Duodenal mucosa (tissue), 2 donors: ENCODE results near the gene SFT2D1.

Source experiments
- H3K27ac ChIP-seq: one replicate; pipeline ENCODE4 v1.7.0; 2013; ENCODE audit warnings: low read depth, low read length
- H3K27me3 ChIP-seq, 2 donors: one replicate each; pipeline ENCODE4 v1.7.0; 2013; ENCODE audit warnings: low read length in 2 of 2, control low read depth in 1 of 2; ENCODE audit not compliant: insufficient read depth in 2 of 2, control insufficient read depth in 1 of 2
- H3K36me3 ChIP-seq, 2 donors: one replicate each; pipeline ENCODE4 v1.7.0; 2013; ENCODE audit warnings: low read length in 2 of 2, control low read depth in 1 of 2; ENCODE audit not compliant: insufficient read depth in 2 of 2, control insufficient read depth in 1 of 2
- H3K4me1 ChIP-seq, 2 donors: one replicate each; pipeline ENCODE4 v1.7.0; 2013; ENCODE audit warnings: low read length in 2 of 2, control low read depth in 1 of 2; ENCODE audit not compliant: insufficient read depth in 2 of 2, control insufficient read depth in 1 of 2
- H3K4me3 ChIP-seq, 2 donors: one replicate each; pipeline ENCODE4 v1.7.0; 2013; ENCODE audit warnings: low read length in 2 of 2, low read depth in 1 of 2
- H3K9ac ChIP-seq, 2 donors: one replicate each; pipeline ENCODE4 v1.7.0; 2013; ENCODE audit warnings: low read length in 2 of 2, low read depth in 1 of 2
- H3K9me3 ChIP-seq, 2 donors: one replicate each; pipeline ENCODE4 v1.7.0; 2013; ENCODE audit warnings: low read length in 2 of 2, control low read depth in 1 of 2; ENCODE audit not compliant: control insufficient read depth in 1 of 2

The SFT2D1 gene

GRCh38 chr6:166381733-166382499 is 39.6 kb upstream of the SFT2D1 start:
- Histone ChIP-seq H3K9ac (peak overlapping the region; percentile 68 to 99), H3K36me3 (no peaks in the 10 kb centered on the region), H3K4me3 (peak overlapping the region; percentile 85 to 91), H3K4me1 (peaks cover 3 to 11% of the 10 kb centered on the region in 2 donors), H3K27ac (peak overlapping the region; percentile 93), H3K27me3 (no peaks in the 10 kb centered on the region), H3K9me3 (no peaks in the 10 kb centered on the region)

DNA sequence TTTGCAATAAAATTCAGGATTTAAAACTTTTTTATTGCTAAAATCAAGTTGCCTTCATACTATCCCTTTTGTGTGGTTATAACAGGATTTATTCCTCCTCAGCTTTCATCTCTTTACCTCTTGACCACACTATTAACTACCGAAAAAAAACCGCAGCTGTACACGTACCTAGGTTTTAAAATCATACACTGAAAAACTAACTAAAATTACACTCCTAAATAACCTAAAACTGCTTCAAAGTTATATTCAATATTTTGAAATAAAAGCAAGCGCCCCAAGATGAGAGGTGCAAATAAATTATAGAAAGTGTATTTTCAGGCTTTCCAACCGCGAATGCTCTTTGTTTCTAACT is 39.0 kb upstream of the SFT2D1 start:
- H3K27ac ChIP-seq: peak overlapping the region; percentile 47
- H3K9me3 ChIP-seq: no peaks in the 10 kb centered on the region
- H3K4me3 ChIP-seq: peak overlapping the region; percentile 85 to 91
- peak overlapping the region; percentile 68 to 99 for H3K9ac ChIP-seq
- peaks cover 3 to 11% of the 10 kb centered on the region in 2 donors for H3K4me1 ChIP-seq
- H3K36me3 ChIP-seq: no peaks in the 10 kb centered on the region
- H3K27me3 ChIP-seq: no peaks in the 10 kb centered on the region

- no peak overlapping the region for H3K27ac ChIP-seq
- H3K36me3 ChIP-seq: no peaks in the 10 kb centered on the region
- peaks cover 3 to 11% of the 10 kb centered on the region in 2 donors for H3K4me1 ChIP-seq
- H3K27me3 ChIP-seq: no peaks in the 10 kb centered on the region
- H3K9me3 ChIP-seq: no peaks in the 10 kb centered on the region
- no peak overlapping the region for H3K9ac ChIP-seq
- no peak overlapping the region for H3K4me3 ChIP-seq
These were observed 37.5 kb upstream of the SFT2D1 start for GRCh38 chr6:166379800-166380199.

GRCh38 chr6:166379103-166379586 is 36.8 kb upstream of the SFT2D1 start:
- no peaks in the 10 kb centered on the region for H3K27me3 ChIP-seq
- H3K4me3 ChIP-seq: no peak overlapping the region
- no peaks in the 10 kb centered on the region for H3K9me3 ChIP-seq
- no peak overlapping the region for H3K27ac ChIP-seq
- H3K36me3 ChIP-seq: no peaks in the 10 kb centered on the region
- H3K9ac ChIP-seq: no peak overlapping the region
- peaks cover 3 to 11% of the 10 kb centered on the region in 2 donors for H3K4me1 ChIP-seq

- Histone ChIP-seq H3K4me1 (peaks cover 3 to 11% of the 10 kb centered on the region in 2 donors), H3K4me3 (no peak overlapping the region), H3K27me3 (no peaks in the 10 kb centered on the region), H3K27ac (no peak overlapping the region), H3K9me3 (no peaks in the 10 kb centered on the region), H3K36me3 (no peaks in the 10 kb centered on the region), H3K9ac (no peak overlapping the region)
These were observed 35.4 kb upstream of the SFT2D1 start for GRCh38 chr6:166377721-166378120.

- no peak overlapping the region for H3K9ac ChIP-seq
- peaks cover 0 to 7% of the 10 kb centered on the region in 2 donors for H3K4me1 ChIP-seq
- H3K9me3 ChIP-seq: no peaks in the 10 kb centered on the region
- H3K36me3 ChIP-seq: no peaks in the 10 kb centered on the region
- H3K27ac ChIP-seq: no peak overlapping the region
- no peak overlapping the region for H3K4me3 ChIP-seq
- no peaks in the 10 kb centered on the region for H3K27me3 ChIP-seq
These were observed 32.7 kb upstream of the SFT2D1 start for GRCh38 chr6:166375013-166375412.

DNA sequence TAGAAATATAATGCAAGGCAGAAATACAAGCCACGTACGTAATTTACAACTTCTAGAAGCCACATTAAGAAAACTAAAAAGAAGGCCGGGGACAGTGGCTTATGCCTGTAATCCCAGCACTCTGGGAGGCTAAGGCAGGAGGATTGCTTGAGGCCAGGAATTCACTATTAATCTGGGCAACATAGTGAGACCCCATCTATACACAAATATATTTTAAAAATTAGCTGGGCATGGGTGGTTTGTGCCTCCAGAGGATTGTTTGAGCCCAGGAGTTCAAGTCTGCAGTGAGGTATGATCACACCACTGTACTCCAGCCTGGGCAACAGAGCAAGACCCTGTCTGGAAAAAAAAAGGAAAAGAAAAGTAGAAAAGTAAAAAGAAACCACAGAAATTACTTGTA is 28.1 kb upstream of the SFT2D1 start:
- Histone ChIP-seq H3K4me3 (no peak overlapping the region), H3K9me3 (no peaks in the 10 kb centered on the region), H3K9ac (no peak overlapping the region), H3K36me3 (peaks cover 0 to 8% of the 10 kb centered on the region in 2 donors), H3K4me1 (no peaks in the 10 kb centered on the region), H3K27me3 (no peaks in the 10 kb centered on the region), H3K27ac (no peak overlapping the region)

DNA sequence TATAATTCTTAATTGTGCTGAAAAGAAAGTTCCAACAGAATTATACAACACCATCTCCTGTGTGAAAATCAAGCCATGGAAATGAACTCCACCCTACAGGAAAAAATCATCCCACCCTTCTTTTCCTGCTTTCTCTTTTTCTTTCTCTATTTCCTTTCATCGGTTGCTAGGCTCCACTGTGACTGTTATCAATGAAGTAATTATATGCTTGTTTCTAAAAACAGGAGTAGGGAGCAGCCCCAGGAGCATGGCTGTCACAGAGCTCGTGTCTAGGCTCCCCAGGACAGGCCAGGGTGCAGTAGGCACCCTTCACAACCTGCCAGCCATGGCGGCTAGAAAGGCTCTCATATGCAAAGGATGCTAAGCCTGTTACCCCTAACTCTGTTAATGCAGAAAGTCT is 27.4 kb upstream of the SFT2D1 start:
- H3K9ac ChIP-seq: no peak overlapping the region
- no peak overlapping the region for H3K27ac ChIP-seq
- no peaks in the 10 kb centered on the region for H3K4me1 ChIP-seq
- no peaks in the 10 kb centered on the region for H3K9me3 ChIP-seq
- H3K27me3 ChIP-seq: no peaks in the 10 kb centered on the region
- peaks cover 0 to 10% of the 10 kb centered on the region in 2 donors for H3K36me3 ChIP-seq
- H3K4me3 ChIP-seq: no peak overlapping the region

- H3K27ac ChIP-seq: no peak overlapping the region
- no peaks in the 10 kb centered on the region for H3K4me1 ChIP-seq
- H3K36me3 ChIP-seq: peaks cover 0 to 30% of the 10 kb centered on the region in 2 donors
- H3K9ac ChIP-seq: no peak overlapping the region
- H3K27me3 ChIP-seq: no peaks in the 10 kb centered on the region
- H3K4me3 ChIP-seq: no peak overlapping the region
- no peaks in the 10 kb centered on the region for H3K9me3 ChIP-seq
These were observed 24.6 kb upstream of the SFT2D1 start for GRCh38 chr6:166366921-166367320.

DNA sequence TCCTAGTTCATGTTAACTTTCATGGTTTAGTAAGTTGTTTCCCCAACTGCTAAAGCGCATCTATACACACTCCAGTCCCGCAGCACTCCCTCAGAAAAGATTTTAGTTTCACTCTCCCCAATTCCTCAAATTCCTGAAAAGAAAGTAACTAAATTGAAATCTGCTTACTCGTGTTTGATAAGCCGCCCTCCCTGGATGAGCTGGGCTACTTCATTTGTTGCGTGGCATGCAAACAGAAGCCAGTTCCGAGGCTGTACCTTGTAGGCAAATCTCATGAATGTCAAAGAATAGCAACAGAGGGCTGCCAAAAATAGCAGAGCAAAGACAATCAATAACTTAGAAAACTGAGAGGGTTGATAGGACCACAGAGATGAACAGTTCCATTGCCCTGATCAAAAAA is 23.5 kb upstream of the SFT2D1 start:
- Histone ChIP-seq H3K36me3 (peaks cover 0 to 30% of the 10 kb centered on the region in 2 donors), H3K9me3 (no peaks in the 10 kb centered on the region), H3K27ac (no peak overlapping the region), H3K27me3 (no peaks in the 10 kb centered on the region), H3K4me3 (no peak overlapping the region), H3K9ac (no peak overlapping the region), H3K4me1 (no peaks in the 10 kb centered on the region)
